Lung (tissue), 12 donors: ENCODE measurements around the gene ZNF516. TPM values are rescaled to one million over a fixed set of nuclear protein-coding genes. Genes with fewer than 3 reads are reported as not detected.

ENCODE experiments used
- ATAC-seq: fragments of 200-7000 bp; cut with Tn5 transposase; one replicate; pipeline ENCODE4 v1.9.1; 2020; ENCODE audit warnings: moderate number of reproducible peaks; ENCODE audit not compliant: insufficient read depth, low FRiP score
- DNase-seq, 3 donors: peaks; one replicate each; pipeline ENCODE4 v3.0.0-alpha.2; 2013 to 2017
- H3K27ac ChIP-seq, 2 donors: one replicate each; pipeline ENCODE4 v1.5.1; 2013; ENCODE audit warnings: mild to moderate bottlenecking in 2 of 2, moderate library complexity in 2 of 2, control low read depth in 1 of 2, inconsistent platforms in 1 of 2, low read depth in 1 of 2, low read length in 1 of 2
- H3K27me3 ChIP-seq, 3 donors: one replicate each; pipeline ENCODE4 v1.5.1; 2013; ENCODE audit warnings: low read length in 2 of 3; ENCODE audit not compliant: control insufficient read depth in 3 of 3, insufficient read depth in 3 of 3
- H3K36me3 ChIP-seq, 4 donors: one replicate each; pipeline ENCODE4 v1.5.1; 2013; ENCODE audit warnings: low read length in 4 of 4, mild to moderate bottlenecking in 1 of 4, moderate library complexity in 1 of 4; ENCODE audit not compliant: control insufficient read depth in 4 of 4, insufficient read depth in 4 of 4
- H3K4me1 ChIP-seq, 5 donors: one replicate each; pipeline ENCODE4 v1.5.1; 2013; ENCODE audit warnings: low read length in 5 of 5, mild to moderate bottlenecking in 2 of 5, moderate library complexity in 1 of 5; ENCODE audit not compliant: control insufficient read depth in 5 of 5, insufficient read depth in 5 of 5
- H3K4me3 ChIP-seq: one replicate; pipeline ENCODE4 v1.5.1; 2013; ENCODE audit warnings: mild to moderate bottlenecking, control low read depth, moderate library complexity
- H3K9ac ChIP-seq, 2 donors: one replicate each; pipeline ENCODE4 v1.5.1; 2013; ENCODE audit warnings: low read length in 2 of 2, control low read depth in 1 of 2; ENCODE audit not compliant: insufficient read depth in 1 of 2
- H3K9me3 ChIP-seq, 4 donors: one replicate each; pipeline ENCODE4 v1.5.1; 2013; ENCODE audit warnings: low read length in 3 of 4, mild to moderate bottlenecking in 1 of 4, moderate library complexity in 1 of 4; ENCODE audit not compliant: control insufficient read depth in 4 of 4, insufficient read depth in 3 of 4
- CTCF ChIP-seq: IDR thresholded peaks from 2 replicates; pipeline ENCODE4 v1.5.1; 2012; ENCODE audit warnings: mild to moderate bottlenecking; ENCODE audit errors: control extremely low read depth, extremely low read depth
- WGBS, 2 donors: extraction: QIAGEN DNeasy Blood & Tissue Kit; methylation state at CpG; one replicate each; pipeline ENCODE4 v1.1.7; 2013; 5-methylcytosine and 5-hydroxymethylcytosine counted together
- polyA plus RNA-seq, 2 donors: library from polyadenylated mRNA; stranded (reverse); fragments of 200-250 nt; gene quantifications; one replicate each; pipeline ENCODE4 v1.2.1, GENCODE V29; 2013
- total RNA-seq, 2 donors: library from RNA; depleted of rRNA in 1 of 2; stranded (reverse); fragments of >200 nt in 1 of 2; gene quantifications; one replicate each; pipeline ENCODE4 v1.2.1, GENCODE V29; 2014 to 2021
- donor health status: control.
- donor health status: control.
- donor health status: Bipolar disorder and iron deficiency.
- donor health status: healthy.
- donor health status: DM: yes; HTN: yes; CAD: no.

Gene ZNF516
- total and polyA plus RNA-seq, 4 donors, result 7.7 to 45.4 (median 26.4) TPM

- Histone ChIP-seq H3K4me3 (no peak overlapping the region), H3K9ac (no peak overlapping the region), H3K36me3 (peaks cover 0 to 5% (median 0%) of the 10 kb centered on the region in 4 donors), H3K27me3 (no peaks in the 10 kb centered on the region), H3K27ac (no peak overlapping the region), H3K9me3 (peaks cover 0 to 9% (median 5%) of the 10 kb centered on the region in 4 donors), H3K4me1 (peaks cover 0 to 3% (median 0%) of the 10 kb centered on the region in 5 donors)
- TF ChIP-seq CTCF, result no peak
- ATAC-seq (no peak), DNase-seq (no peak)
- WGBS, 2 donors, result 85 to 94% methylated on average over 5 of the region's 5 CpGs
Measured at GRCh38 chr18:76338619-76339245, 156.3 kb downstream of the ZNF516 start.

- TF ChIP-seq CTCF, result no peak
- no peak overlapping the region for H3K4me3 ChIP-seq
- H3K4me1 ChIP-seq, result peaks cover 0 to 3% (median 0%) of the 10 kb centered on the region in 5 donors
- no peaks in the 10 kb centered on the region for H3K27me3 ChIP-seq
- peaks cover 0 to 5% (median 0%) of the 10 kb centered on the region in 4 donors for H3K36me3 ChIP-seq
- ATAC-seq, result no peak
- H3K9me3 ChIP-seq, result peaks cover 0 to 9% (median 5%) of the 10 kb centered on the region in 4 donors
- DNase-seq, result no peak
- no peak overlapping the region for H3K9ac ChIP-seq
- no peak overlapping the region for H3K27ac ChIP-seq
- 92 to 95% methylated on average over 9 of the region's 9 CpGs for WGBS, 2 donors
Measured at GRCh38 chr18:76338088-76338487, 157.0 kb downstream of the ZNF516 start.

- Histone ChIP-seq H3K36me3 (peaks cover 0 to 5% (median 0%) of the 10 kb centered on the region in 4 donors), H3K27ac (no peak overlapping the region), H3K9ac (no peak overlapping the region), H3K9me3 (peaks cover 0 to 9% (median 5%) of the 10 kb centered on the region in 4 donors), H3K4me3 (no peak overlapping the region), H3K4me1 (peaks cover 0 to 3% (median 0%) of the 10 kb centered on the region in 5 donors), H3K27me3 (no peaks in the 10 kb centered on the region)
- ATAC-seq, result no peak
- DNase-seq, result no peak
- WGBS, 2 donors, result 91 to 92% methylated on average over 10 of the region's 10 CpGs
- no peak for TF ChIP-seq CTCF
Measured at GRCh38 chr18:76335859-76336640, 159.0 kb downstream of the ZNF516 start.
